SIG-M5 treated with dmso at 0.1 percent for 504 hours (cell line): ENCODE results near the gene PDE11A.

Source experiments
- DNase-seq: peaks from one replicate; lab custom pipeline; 2025; ENCODE audit not compliant: unreplicated experiment; lab: John Stamatoyannopoulos, UW

The PDE11A gene

GRCh38 chr2:177604271-177605065 is 468.1 kb downstream of the PDE11A start:
- peak; percentile 26 for DNase-seq

- DNase-seq, result no peak
These were observed 468.8 kb downstream of the PDE11A start for GRCh38 chr2:177603768-177604167.

- DNase-seq, result no peak
These were observed 469.4 kb downstream of the PDE11A start for GRCh38 chr2:177603181-177603580.

- no peak for DNase-seq
These were observed 469.9 kb downstream of the PDE11A start for GRCh38 chr2:177602611-177603164.

GRCh38 chr2:177600917-177601316 is 471.7 kb downstream of the PDE11A start:
- DNase-seq, result no peak

GRCh38 chr2:177599956-177600355 is 472.6 kb downstream of the PDE11A start:
- DNase-seq, result no peak

- DNase-seq, result no peak
These were observed 473.4 kb downstream of the PDE11A start for GRCh38 chr2:177599139-177599688.

- DNase-seq, result no peak
These were observed 474.0 kb downstream of the PDE11A start for GRCh38 chr2:177598326-177599138.

GRCh38 chr2:177597759-177598158 is 474.8 kb downstream of the PDE11A start:
- no peak for DNase-seq

GRCh38 chr2:177596866-177597265 is 475.7 kb downstream of the PDE11A start:
- no peak for DNase-seq

- no peak for DNase-seq
These were observed 477.3 kb downstream of the PDE11A start for GRCh38 chr2:177595126-177595845.

- no peak for DNase-seq
These were observed 479.2 kb downstream of the PDE11A start for GRCh38 chr2:177593402-177593801.

GRCh38 chr2:177592945-177593344 is 479.6 kb downstream of the PDE11A start:
- DNase-seq, result no peak

- DNase-seq, result no peak
These were observed 480.2 kb downstream of the PDE11A start for GRCh38 chr2:177592397-177592796.

- DNase-seq, result no peak
These were observed 483.4 kb downstream of the PDE11A start for GRCh38 chr2:177589186-177589585.

GRCh38 chr2:177588671-177589070 is 483.9 kb downstream of the PDE11A start:
- no peak for DNase-seq

- DNase-seq, result no peak
These were observed 485.2 kb downstream of the PDE11A start for GRCh38 chr2:177587371-177587770.

- no peak for DNase-seq
These were observed 486.4 kb downstream of the PDE11A start for GRCh38 chr2:177586154-177586553.

- no peak for DNase-seq
These were observed 487.2 kb downstream of the PDE11A start for GRCh38 chr2:177585234-177585863.

- no peak for DNase-seq
These were observed 488.4 kb downstream of the PDE11A start for GRCh38 chr2:177584030-177584692.
